Osteocyte (in vitro differentiated cells): ENCODE data around the gene FGGY. TPM values are rescaled to one million over a fixed set of nuclear protein-coding genes. Genes with fewer than 3 reads are reported as not detected.

Source experiments
- DNase-seq: peaks from one replicate; pipeline ENCODE4 v3.0.0; 2021; ENCODE audit warnings: mixed read lengths; ENCODE audit not compliant: unreplicated experiment; ENCODE audit errors: extremely low spot score
- H3K27ac Mint-ChIP-seq: one replicate; pipeline ENCODE4 v1.8.0; 2021; ENCODE audit warnings: mild to moderate bottlenecking, mixed read lengths; ENCODE audit not compliant: unreplicated experiment
- H3K27me3 Mint-ChIP-seq: one replicate; pipeline ENCODE4 v1.8.0; 2021; ENCODE audit warnings: mixed read lengths; ENCODE audit not compliant: unreplicated experiment
- H3K36me3 Mint-ChIP-seq: one replicate; pipeline ENCODE4 v1.8.0; 2021; ENCODE audit warnings: mixed read lengths; ENCODE audit not compliant: unreplicated experiment
- H3K4me1 Mint-ChIP-seq: one replicate; pipeline ENCODE4 v1.8.0; 2021; ENCODE audit warnings: mixed read lengths; ENCODE audit not compliant: unreplicated experiment
- H3K4me3 Mint-ChIP-seq: one replicate; pipeline ENCODE4 v1.8.0; 2021; ENCODE audit warnings: mild to moderate bottlenecking, moderate library complexity, mixed read lengths; ENCODE audit not compliant: unreplicated experiment
- H3K9me3 Mint-ChIP-seq: one replicate; pipeline ENCODE4 v1.8.0; 2021; ENCODE audit warnings: mixed read lengths; ENCODE audit not compliant: unreplicated experiment
- total RNA-seq: library from RNA; stranded (reverse); gene quantifications from 2 replicates; pipeline ENCODE4 v1.2.1, GENCODE V29; 2021
- TF ChIP-seq, protein P1 (sequence below): fragments of 200-600 bp; sonication (generic); IDR thresholded peaks from 2 replicates; pipeline ENCODE4 v1.5.0; 2021; ENCODE audit warnings: antibody characterized with exemption, mild to moderate bottlenecking, moderate library complexity

Gene FGGY
- total RNA-seq, 1 donor from 2014 or later = 9.1 TPM

DNA sequence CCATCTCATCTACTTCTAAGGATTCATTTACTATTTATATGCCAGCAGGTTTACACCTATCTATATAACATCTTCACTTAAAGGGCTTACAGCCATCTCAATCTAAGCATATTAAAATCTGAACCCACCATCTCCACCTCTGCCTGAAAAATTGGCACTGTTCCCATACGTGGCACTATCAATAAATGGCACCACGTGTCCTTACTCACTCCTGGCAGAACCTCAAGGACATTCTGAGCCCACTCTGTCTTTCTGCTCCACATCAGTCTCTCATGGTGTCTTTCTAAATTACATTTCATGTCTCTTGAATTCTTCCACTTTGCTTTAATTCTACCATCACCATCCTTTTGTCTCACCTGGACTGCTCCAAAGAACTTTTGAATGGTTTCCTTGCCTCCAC, 445.6 kb downstream of the FGGY start:
- Mint-ChIP-seq H3K9me3 (no peaks in the 10 kb centered on the region), H3K27ac (no peak overlapping the region), H3K4me3 (no peak overlapping the region), H3K36me3 (peaks cover 2% of the 10 kb centered on the region), H3K4me1 (peaks cover 38% of the 10 kb centered on the region), H3K27me3 (no peaks in the 10 kb centered on the region)
- TF ChIP-seq, protein P1, sequence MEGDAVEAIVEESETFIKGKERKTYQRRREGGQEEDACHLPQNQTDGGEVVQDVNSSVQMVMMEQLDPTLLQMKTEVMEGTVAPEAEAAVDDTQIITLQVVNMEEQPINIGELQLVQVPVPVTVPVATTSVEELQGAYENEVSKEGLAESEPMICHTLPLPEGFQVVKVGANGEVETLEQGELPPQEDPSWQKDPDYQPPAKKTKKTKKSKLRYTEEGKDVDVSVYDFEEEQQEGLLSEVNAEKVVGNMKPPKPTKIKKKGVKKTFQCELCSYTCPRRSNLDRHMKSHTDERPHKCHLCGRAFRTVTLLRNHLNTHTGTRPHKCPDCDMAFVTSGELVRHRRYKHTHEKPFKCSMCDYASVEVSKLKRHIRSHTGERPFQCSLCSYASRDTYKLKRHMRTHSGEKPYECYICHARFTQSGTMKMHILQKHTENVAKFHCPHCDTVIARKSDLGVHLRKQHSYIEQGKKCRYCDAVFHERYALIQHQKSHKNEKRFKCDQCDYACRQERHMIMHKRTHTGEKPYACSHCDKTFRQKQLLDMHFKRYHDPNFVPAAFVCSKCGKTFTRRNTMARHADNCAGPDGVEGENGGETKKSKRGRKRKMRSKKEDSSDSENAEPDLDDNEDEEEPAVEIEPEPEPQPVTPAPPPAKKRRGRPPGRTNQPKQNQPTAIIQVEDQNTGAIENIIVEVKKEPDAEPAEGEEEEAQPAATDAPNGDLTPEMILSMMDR = no peak
- DNase-seq = no peak

DNA sequence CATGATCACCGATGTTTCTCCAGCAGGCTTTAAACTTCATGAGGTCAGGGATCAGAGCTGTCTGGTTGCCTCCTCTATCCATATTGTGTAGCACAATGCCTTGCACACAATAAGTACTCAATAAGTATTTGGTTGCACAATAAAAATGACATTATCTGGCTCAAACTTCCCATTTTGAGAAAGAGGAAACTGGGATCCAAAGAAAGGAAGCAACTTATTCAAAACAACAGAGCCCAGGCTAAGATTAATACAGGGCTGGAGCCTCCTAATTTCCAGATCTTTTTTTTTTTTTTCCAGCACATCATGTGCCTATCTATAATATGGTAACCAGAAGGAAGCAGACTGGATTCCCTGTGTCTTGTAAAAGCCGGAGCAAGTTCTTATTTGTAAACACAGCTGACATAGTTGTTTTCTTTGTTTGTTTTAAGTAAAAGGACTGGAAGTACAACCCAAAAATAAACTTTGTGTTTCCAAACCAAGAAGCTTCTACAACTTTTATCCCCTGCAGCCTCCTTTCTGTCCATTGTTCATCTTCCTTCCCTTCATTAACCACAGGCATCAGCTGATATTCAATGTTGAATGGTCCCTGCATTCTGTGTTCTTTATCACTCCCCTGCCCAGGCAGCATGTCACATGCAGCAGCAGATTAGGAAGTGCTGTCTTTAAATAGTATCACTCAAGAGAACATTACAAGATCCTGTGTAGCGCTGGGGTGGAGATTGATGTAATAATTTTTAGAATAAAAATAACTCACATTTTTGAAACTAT, 446.6 kb downstream of the FGGY start:
- H3K4me3 Mint-ChIP-seq = no peak overlapping the region
- H3K9me3 Mint-ChIP-seq = no peaks in the 10 kb centered on the region
- TF ChIP-seq, protein P1 = no peak
- H3K27me3 Mint-ChIP-seq = no peaks in the 10 kb centered on the region
- H3K4me1 Mint-ChIP-seq = peaks cover 28% of the 10 kb centered on the region
- H3K36me3 Mint-ChIP-seq = peaks cover 2% of the 10 kb centered on the region
- DNase-seq = no peak
- H3K27ac Mint-ChIP-seq = no peak overlapping the region

GRCh38 chr1:59747420-59748024, 450.6 kb downstream of the FGGY start:
- Mint-ChIP-seq H3K27ac (no peak overlapping the region), H3K4me3 (no peak overlapping the region), H3K36me3 (no peaks in the 10 kb centered on the region), H3K4me1 (peaks cover 28% of the 10 kb centered on the region), H3K9me3 (no peaks in the 10 kb centered on the region), H3K27me3 (no peaks in the 10 kb centered on the region)
- no peak for DNase-seq
- TF ChIP-seq, protein P1 = no peak

DNA sequence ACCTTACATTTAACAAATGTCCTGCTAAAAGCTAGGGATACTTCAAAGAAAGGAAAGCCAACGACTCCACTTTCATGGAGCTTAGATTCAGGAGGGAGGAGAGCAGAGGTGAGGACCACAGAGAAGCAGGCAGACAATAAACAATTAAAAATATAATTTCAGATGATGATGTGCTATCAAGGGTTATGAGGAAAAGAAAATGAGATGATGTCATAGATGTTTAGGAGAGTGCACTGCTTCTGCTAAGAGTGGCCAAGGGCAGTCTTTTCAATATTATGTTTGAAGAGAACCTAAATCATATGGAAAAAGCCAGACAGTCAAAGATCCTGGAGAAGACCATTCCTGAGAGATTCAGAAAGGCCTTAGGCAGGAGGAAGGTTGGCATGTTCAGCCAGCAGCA, 451.2 kb downstream of the FGGY start:
- DNase-seq = no peak
- TF ChIP-seq, protein P1 = no peak
- no peaks in the 10 kb centered on the region for H3K27me3 Mint-ChIP-seq
- peaks cover 31% of the 10 kb centered on the region for H3K4me1 Mint-ChIP-seq
- no peaks in the 10 kb centered on the region for H3K36me3 Mint-ChIP-seq
- no peak overlapping the region for H3K4me3 Mint-ChIP-seq
- H3K27ac Mint-ChIP-seq = no peak overlapping the region
- H3K9me3 Mint-ChIP-seq = no peaks in the 10 kb centered on the region

DNA sequence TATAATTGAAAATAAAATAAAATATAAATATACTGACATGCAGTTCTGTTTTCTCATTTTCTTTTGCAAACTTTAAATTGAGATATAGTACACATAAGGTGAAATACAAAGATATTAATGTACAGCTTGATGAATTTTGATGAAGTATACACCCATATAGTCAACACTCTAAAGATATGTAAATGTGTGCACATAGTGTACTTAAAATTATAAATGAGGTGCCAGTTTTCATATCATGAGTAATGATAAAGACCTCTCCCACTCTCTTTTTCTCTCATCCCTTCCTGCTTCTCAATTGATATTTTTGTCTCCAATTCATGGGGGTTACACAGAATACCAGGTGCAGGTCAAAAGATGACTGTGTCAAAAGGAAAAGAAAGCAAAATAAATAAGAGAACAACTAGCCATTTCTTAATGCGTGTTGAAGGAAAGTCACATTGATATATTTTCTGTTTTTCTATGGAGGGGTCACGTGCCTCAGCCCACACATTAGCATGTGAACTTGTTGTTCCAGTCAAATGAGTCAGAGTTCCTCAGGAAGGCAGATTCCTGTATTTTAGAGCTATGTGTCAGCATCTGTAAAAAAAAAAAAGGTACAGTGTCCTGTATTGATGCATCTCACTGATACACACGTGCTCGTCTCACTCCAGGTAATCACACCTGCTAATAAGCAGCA, 453.6 kb downstream of the FGGY start:
- Mint-ChIP-seq H3K27ac (peak overlapping the region; percentile 83), H3K9me3 (no peaks in the 10 kb centered on the region), H3K36me3 (no peaks in the 10 kb centered on the region), H3K4me3 (no peak overlapping the region), H3K4me1 (peaks cover 35% of the 10 kb centered on the region), H3K27me3 (no peaks in the 10 kb centered on the region)
- peak; percentile 19 for DNase-seq
- TF ChIP-seq, protein P1 = no peak
